Right hindlimb (tissue), 1 donor: ENCODE measurements around the gene CUL3.
"Not testable (repeated sequence)": the region's sequence is repeated elsewhere in the genome, so short reads cannot be mapped to it uniquely, and the experiment has no call there.

Experiments
- DNase-seq: peaks from one replicate; pipeline ENCODE4 v3.0.0-alpha.2; 2018

Gene CUL3

GRCh38 chr2:224532931-224533330 lies 52.2 kb downstream of the CUL3 start:
- no peak for DNase-seq

DNA sequence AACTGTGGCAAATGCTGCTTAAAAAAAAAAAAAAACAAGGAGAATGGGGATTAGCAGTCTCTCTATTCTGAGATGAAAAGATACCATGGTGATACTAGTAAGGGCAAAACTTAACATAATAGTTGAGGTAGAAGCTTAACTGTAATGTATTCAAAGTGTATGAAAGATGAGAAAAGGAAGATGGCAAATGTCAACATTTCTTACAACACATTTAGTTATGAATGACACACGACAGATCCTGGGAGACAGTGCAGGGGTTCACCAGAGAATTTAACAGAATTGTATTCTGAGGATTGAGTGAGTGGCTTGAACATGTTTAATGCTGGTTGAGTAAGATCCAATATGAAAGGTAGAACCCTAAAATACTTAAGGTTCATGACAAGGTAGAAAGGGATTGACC lies 52.7 kb downstream of the CUL3 start:
- DNase-seq = no peak

DNA sequence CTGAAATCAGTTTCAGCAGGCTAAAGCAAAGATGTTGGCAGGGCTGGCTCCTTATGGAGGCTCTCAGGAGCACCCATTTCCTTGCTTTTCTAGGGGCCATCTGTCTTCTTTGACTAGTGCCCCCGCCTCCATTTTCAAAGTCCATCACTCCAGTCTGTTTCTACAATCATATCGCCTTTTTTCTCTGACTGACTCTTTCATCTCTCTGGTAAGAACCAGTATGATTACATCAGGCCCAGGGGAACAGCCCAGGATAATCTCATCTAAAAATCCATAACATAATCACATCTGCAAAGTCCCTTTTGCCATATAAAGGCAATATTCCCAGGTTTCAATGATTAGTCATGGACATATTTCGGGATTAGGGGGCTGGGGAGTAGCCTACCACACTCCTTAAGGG lies 57.0 kb downstream of the CUL3 start:
- DNase-seq = no peak

DNA sequence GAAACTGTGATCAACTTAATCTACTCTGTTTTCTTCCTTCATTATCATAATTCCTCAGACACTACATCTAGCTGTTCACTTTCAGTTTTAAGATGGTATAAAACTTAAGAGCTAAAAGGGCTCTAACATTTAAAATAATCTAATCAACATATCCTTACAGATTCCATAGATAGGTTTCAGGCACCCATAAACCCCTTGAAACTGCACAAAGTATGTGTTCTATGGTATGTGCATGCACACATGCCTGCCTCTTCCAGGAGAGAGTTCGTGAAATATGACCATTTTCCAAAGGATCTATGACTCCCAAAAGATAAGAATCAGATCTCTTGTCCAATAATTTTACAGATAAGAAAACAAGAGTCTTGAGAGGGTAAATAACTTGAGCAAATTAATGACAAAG lies 59.4 kb downstream of the CUL3 start:
- DNase-seq = no peak

DNA sequence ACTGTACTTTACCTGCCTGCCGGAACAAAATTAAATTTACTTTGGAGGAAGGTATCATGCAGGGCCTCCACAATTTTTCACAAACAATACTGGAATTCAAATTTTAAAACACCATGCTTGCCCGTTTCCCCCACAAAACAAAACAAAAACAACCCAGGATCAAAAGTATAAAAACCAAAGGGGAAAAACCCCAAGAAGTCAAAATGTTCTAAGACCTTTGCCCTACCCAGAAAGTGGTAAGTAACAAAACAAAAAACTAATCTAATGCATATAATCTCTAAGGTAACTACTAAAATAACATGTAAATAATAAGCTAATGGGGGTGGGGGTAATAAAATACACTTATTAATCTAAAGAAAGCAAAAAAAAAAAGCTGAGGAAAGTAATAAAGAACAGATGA lies 60.5 kb downstream of the CUL3 start:
- DNase-seq = no peak

DNA sequence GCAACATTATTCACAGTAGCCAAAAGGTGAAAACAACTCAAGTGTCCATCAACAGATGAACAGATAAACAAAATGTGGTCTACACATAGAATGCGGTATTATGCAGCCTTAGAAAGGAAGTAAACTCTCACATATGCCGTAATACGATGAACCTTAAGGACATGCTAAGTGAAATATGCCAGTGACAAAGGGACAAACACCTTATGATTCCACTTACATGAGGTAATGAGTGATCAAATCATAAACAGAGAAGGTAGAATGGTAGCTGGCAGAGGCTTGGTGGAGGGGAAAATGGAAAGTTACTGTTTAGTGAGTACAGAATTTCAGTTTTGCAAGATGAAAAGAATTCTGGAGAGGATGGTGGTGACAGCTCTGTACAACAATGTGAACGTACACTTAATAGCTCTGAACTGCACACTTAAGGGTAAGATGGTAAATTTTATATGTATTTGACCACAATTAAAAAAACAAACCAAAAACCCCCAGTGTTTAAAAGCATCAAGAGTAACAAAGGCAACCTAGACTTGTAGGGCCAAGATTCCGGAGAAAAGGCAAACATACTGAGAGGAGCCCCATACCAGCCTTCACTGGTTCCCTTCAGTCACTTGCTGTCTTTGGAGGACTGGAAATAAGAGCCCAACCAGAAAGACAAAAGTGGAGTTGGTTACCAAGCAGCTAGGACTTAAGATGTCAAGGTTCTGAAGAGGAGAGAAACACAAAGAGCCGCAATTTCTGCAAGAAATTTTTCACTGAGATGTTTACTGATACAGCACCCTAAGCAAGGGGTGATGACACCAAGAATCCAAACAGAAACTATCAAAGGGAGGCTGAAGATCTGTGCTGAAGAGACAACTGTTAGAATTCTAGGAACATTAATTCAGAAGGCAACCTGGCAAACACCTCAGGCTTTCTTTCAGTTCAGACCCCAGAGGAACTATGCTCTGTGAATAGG lies 61.3 kb downstream of the CUL3 start:
- DNase-seq = no peak

DNA sequence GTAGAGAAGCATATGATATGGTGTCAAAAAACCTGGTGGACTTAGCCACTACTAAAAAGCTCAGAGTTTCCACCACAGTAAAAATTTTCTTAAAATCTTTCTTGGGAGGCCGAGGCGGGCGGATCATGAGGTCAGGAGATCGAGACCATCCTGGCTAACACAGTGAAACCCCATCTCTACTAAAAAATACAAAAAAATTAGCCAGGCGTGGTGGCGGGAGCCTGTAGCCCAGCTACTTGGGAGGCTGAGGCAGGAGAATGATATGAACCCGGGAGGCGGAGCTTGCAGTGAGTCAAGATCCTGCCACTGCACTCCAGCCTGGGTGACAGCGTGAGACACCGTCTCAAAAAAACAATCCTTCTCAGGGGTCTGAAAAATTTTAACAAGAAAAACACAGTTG lies 62.7 kb downstream of the CUL3 start:
- DNase-seq = not testable (repeated sequence)

- no peak for DNase-seq
These were observed 65.1 kb downstream of the CUL3 start for GRCh38 chr2:224520064-224520463.

DNA sequence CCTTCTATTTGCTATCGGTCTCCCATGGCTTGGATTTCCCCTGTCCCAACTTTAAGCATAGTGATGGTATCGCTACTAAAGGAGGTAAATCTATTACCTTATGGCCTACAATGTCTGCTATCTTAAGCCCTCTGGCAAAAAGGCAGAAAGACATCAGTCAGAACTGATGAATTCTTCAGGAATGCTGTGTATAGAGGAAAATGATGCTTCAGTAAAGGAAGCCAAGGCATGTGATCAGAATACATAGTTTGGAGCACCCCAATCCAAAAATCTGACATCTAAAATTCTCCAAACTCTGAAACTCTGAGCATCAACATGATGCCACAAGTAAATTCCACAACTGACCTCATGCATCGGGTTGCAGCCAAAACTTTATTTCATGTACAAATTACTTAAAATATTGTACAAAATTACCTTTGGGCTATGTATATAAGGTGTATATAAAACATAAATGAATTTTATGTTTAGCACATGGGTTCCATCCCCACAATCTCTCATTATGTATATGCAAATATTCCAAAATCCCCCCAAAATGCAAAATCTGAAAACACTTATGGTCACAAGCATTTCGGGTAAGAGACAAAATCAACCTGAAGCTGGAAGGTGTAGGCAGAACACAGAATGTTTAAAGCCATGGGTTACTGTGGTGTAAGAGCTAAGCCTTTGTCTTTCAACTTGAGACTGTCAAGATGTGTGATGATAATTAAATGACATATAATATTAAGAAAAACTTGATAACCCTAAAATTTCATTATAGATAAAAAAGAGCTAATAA lies 66.2 kb downstream of the CUL3 start:
- DNase-seq = no peak

DNA sequence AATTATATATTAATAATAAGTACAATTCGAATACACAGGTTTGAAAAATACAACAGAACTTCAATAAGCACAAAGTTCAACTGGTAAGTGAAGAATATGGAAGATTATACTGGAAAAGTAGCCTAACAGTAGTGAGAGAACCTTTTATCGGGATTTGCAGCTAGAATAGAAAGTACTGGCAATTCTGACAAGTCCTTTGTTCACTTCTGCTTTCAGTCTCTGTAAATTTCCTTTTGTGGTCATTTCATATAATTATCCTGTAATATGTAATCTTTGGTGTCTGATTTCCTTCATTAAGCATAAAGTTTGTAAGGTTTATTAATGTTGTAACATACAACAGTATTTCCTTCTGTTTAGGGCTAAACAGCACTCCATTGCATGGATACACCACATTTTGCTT lies 67.2 kb downstream of the CUL3 start:
- no peak for DNase-seq

DNA sequence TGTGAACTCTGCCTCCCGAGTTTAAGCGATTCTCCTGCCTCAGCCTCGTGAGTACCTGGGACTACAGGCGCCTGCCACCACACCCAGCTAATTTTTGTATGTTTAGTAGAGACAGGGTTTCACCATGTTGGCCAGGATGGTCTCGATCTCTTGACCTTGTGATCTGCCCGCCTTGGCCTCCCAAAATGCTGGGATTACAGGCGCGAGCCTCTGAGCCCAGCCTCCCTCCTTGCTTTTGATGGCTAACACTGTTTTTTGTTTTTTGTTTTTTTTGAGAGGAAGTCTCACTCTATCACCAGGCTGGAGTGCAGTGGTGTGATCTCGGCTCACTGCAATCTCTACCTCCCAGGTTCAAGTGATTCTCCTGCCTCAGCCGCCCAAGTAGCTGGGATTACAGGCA lies 68.8 kb downstream of the CUL3 start:
- DNase-seq = not testable (repeated sequence)

DNA sequence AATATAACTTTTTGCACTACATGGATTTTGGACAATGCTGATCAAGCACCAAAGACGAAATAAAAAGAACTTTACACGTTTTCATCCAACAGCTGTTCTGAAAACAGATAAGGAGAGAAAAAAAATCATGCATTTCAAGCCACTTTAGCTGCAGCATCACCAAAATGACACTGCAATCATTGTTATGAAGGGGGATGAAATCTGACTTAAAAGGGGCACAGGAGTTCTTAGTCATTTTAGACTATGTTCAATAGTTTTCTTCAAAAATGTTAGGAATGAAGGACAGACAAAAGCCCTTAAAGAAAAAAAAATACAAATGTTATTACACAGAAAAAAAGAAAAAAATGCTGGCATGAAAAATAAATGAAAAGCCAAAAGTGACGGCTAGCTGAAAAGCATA lies 71.2 kb downstream of the CUL3 start:
- DNase-seq = no peak

- DNase-seq = no peak
These were observed 77.4 kb downstream of the CUL3 start for GRCh38 chr2:224507789-224508188.

DNA sequence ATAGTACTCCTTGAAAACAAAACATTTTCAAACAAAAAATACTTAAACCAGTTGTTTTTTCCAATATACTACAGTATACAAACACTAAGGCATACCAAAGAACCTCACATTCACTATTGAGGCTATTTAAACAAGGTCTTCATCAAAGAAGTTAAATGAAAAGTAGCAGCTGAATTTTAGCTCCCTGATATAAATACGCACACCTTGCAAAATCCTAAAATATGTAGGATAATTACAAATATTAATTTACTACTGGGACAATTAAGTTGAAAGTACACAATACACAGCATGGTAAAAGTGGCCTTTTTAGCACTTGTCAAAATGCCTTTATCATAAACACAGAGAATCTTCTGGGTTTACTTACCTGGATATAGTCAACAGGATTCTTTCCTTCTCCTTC lies 78.7 kb downstream of the CUL3 start:
- no peak for DNase-seq

GRCh38 chr2:224498991-224499390 lies 86.2 kb downstream of the CUL3 start:
- no peak for DNase-seq

GRCh38 chr2:224492531-224492930 lies 92.6 kb downstream of the CUL3 start:
- DNase-seq = no peak

DNA sequence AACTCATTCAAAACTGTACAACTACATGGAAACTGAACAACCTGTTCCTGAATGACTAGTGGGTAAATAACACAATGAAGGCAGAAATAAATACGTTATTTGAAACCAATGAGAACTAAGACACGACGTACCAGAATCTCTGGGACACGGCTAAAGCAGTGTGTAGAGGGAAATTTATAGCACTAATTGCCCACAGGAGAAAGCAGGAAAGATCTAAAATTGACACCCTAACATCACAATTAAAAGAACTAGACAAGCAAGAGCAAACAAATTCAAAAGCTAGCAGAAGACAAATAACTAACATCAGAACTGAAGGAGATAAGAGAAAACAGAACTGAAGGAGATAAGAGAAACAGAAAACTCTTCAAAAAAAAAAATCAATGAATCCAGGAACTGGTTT lies 97.2 kb downstream of the CUL3 start:
- DNase-seq = not testable (repeated sequence)

- peak; percentile 25 for DNase-seq
These were observed 99.8 kb downstream of the CUL3 start for GRCh38 chr2:224485081-224486014.

DNA sequence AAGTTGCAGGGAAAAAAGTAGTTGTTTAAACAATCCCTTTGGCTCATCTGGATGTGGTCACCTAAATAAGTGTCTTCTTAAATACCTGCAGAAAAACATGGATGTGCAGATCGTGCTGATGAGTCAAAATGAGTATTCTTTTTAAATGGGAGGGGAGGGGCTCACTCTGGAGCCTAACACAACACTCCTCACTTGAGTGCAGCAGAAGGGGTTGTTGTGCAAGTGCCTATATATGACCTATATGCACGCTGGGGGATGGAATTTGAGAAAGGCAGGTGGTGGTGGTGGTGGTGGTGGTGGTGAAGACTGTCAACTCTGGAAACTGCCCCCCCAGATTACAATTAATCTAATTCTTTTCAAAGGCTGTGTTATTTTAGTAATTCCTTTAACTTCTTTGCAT lies 105.3 kb downstream of the CUL3 start:
- no peak for DNase-seq

DNA sequence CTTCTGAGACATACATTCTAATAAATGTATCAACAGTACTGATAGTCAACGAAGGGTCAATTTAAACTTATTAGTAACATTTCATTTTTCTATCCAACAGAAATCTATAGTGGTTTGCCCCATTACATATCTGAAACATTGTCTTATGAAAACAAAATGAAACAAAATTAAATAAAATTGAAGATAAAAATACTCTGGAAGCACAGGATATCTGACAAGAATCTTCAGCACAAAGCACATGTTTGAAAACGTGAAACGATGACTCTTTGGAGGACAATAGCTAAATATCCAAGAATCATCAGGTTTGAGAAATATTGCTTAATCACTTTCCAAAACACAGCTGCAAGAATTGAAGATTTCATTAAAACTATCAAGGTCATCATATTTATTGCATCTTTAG lies 112.3 kb downstream of the CUL3 start:
- DNase-seq = no peak

- DNase-seq = no peak
These were observed 113.0 kb downstream of the CUL3 start for GRCh38 chr2:224472137-224472536.

- no peak for DNase-seq
These were observed 115.7 kb downstream of the CUL3 start for GRCh38 chr2:224469374-224469964.
